HEK293 (cell line): ENCODE measurements around the gene ARFGAP1.

Source experiments
- CTCF ChIP-seq: fragments of 450-650 bp; formaldehyde crosslinking; IDR thresholded peaks from 2 replicates; pipeline ENCODE4 v1.5.1; 2016; ENCODE audit warnings: missing biosample characterization, missing genetic modification characterization
- YY1 ChIP-seq: fragments of 450-650 bp; formaldehyde crosslinking; IDR thresholded peaks from 2 replicates; pipeline ENCODE4 v1.5.1; 2018; ENCODE audit warnings: missing biosample characterization, missing genetic modification characterization
- ZBTB21 ChIP-seq: fragments of 450-650 bp; formaldehyde crosslinking; IDR thresholded peaks from 2 replicates; pipeline ENCODE4 v1.5.1; 2017; ENCODE audit warnings: missing biosample characterization, missing genetic modification characterization
- ZEB2 ChIP-seq: fragments of 450-650 bp; formaldehyde crosslinking; IDR thresholded peaks from 2 replicates; pipeline ENCODE4 v1.5.1; 2016; ENCODE audit warnings: missing biosample characterization, missing genetic modification characterization
- ZNF138 ChIP-seq: fragments of 450-650 bp; formaldehyde crosslinking; IDR thresholded peaks from 2 replicates; pipeline ENCODE4 v1.5.1; 2016; ENCODE audit warnings: missing biosample characterization, missing genetic modification characterization, borderline replicate concordance
- ZNF274 ChIP-seq, 2 experiments: fragments of 200-500 bp in 1 of 2; fragments of 450-650 bp in 1 of 2; sonication (Bioruptor generic) in 1 of 2; formaldehyde crosslinking in 1 of 2; IDR thresholded peaks; 2 replicates each; pipeline versions ENCODE4 v1.5.1 to v1.6.1; 2014 to 2016; ENCODE audit warnings: borderline replicate concordance in 1 of 2, inconsistent platforms in 1 of 2, low read length in 1 of 2, missing biosample characterization in 1 of 2, missing genetic modification characterization in 1 of 2
- ZNF354C ChIP-seq: fragments of 450-650 bp; formaldehyde crosslinking; IDR thresholded peaks from 2 replicates; pipeline ENCODE4 v1.5.1; 2016; ENCODE audit warnings: missing biosample characterization, missing genetic modification characterization, low read depth, borderline replicate concordance
- ZNF664 ChIP-seq: fragments of 450-650 bp; formaldehyde crosslinking; IDR thresholded peaks from 2 replicates; pipeline ENCODE4 v1.5.1; 2016; ENCODE audit warnings: missing biosample characterization, missing genetic modification characterization
- ZNF776 ChIP-seq: fragments of 450-650 bp; formaldehyde crosslinking; IDR thresholded peaks from 2 replicates; pipeline ENCODE4 v1.5.0; 2017; ENCODE audit warnings: missing biosample characterization, missing genetic modification characterization, borderline replicate concordance
- ZSCAN23 ChIP-seq: fragments of 450-650 bp; formaldehyde crosslinking; IDR thresholded peaks from 2 replicates; pipeline ENCODE4 v1.5.1; 2016; ENCODE audit warnings: missing biosample characterization, missing genetic modification characterization

- TF ChIP-seq ZNF776 (tag by site-specific recombination) (no peak), ZNF138 (tag by site-specific recombination) (no peak), CTCF (tag by site-specific recombination) (no peak), YY1 (no peak), ZNF664 (no peak), ZSCAN23 (no peak), ZBTB21 (tag by site-specific recombination) (no peak), ZEB2 (tag by site-specific recombination) (no peak), ZNF354C (tag by site-specific recombination) (no peak), ZNF274 (IDR thresholded peaks at IDR 0.05; ENCODE audit: low read length) (no peak), ZNF274 (tag by site-specific recombination; IDR thresholded peaks at IDR 0.05; ENCODE audit: borderline replicate concordance) (no peak)
Observed at GRCh38 chr20:63292904-63293303, 20.3 kb downstream of the ARFGAP1 start, which contains the start of gene COL20A1.
